ENCODE data around the gene EDNRB.

EDNRB gene

DNA sequence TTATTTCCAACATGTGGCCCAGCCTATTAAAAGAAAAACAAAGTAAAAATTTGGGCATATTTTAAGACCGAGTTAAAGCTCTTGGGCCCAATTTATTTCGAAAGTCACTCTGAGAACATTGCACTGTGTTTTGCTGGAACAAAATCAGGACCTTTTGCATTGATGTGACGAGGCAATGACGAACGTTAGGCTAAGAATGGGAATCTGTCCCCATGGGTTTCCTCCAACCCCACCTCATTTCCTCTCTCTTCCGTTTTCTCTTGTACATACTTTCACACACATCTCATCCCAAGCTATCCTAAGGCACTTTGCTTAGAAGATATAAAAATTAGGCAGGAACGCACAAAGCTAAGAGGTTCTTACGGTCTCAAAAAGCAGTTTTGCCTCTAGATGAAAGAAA is 22.1 kb downstream of the EDNRB start:
- Histone ChIP-seq H3K9me2 (replicated peaks; ENCODE audit: control insufficient read depth, low read length) (no peaks in the 10 kb centered on the region), H3K4me1 (ENCODE audit: control insufficient read depth, low read length) (no peaks in the 10 kb centered on the region), H3K27me3 (ENCODE audit: control insufficient read depth, low read length) (no peaks in the 10 kb centered on the region), H3K27ac (ENCODE audit: low read depth, low read length) (no peak overlapping the region), H3K36me3 (ENCODE audit: control insufficient read depth, low read length) (no peaks in the 10 kb centered on the region), H3F3A (ENCODE audit: control insufficient read depth, insufficient read depth) (no peaks in the 10 kb centered on the region), H3K4me3 (ENCODE audit: low read length) (no peak overlapping the region), H4K20me1 (ENCODE audit: control insufficient read depth, insufficient read depth, low read depth, low read length) (no peaks in the 10 kb centered on the region), H3K4me2 (ENCODE audit: low read length) (no peak overlapping the region), H3K79me2 (ENCODE audit: control insufficient read depth, low read length) (no peaks in the 10 kb centered on the region), H3K9me3 (ENCODE audit: control insufficient read depth, insufficient read depth, low read length) (no peaks in the 10 kb centered on the region)
- no peak for TF ChIP-seq CTCF (IDR thresholded peaks at IDR 0.05; ENCODE audit: low read depth, low read length, poor library complexity, severe bottlenecking)
- no peak for TF ChIP-seq EZH2phosphoT487 (IDR thresholded peaks at IDR 0.05; ENCODE audit: borderline replicate concordance, low read length)

GRCh38 chr13:77894743-77895142 is 23.9 kb downstream of the EDNRB start:
- no peaks in the 10 kb centered on the region for H3K4me1 ChIP-seq (ENCODE audit: control insufficient read depth, low read length)
- no peaks in the 10 kb centered on the region for H3K9me2 ChIP-seq (replicated peaks; ENCODE audit: control insufficient read depth, low read length)
- no peaks in the 10 kb centered on the region for H3K79me2 ChIP-seq (ENCODE audit: control insufficient read depth, low read length)
- H3K4me2 ChIP-seq (ENCODE audit: low read length): no peak overlapping the region
- no peak overlapping the region for H3K4me3 ChIP-seq (ENCODE audit: low read length)
- H3K27me3 ChIP-seq (ENCODE audit: control insufficient read depth, low read length): no peaks in the 10 kb centered on the region
- no peaks in the 10 kb centered on the region for H3K9me3 ChIP-seq (ENCODE audit: control insufficient read depth, insufficient read depth, low read length)
- TF ChIP-seq EZH2phosphoT487 (IDR thresholded peaks at IDR 0.05; ENCODE audit: borderline replicate concordance, low read length) (no peak), CTCF (IDR thresholded peaks at IDR 0.05; ENCODE audit: low read depth, low read length, poor library complexity, severe bottlenecking) (no peak)
- H3F3A ChIP-seq (ENCODE audit: control insufficient read depth, insufficient read depth): no peaks in the 10 kb centered on the region
- H3K36me3 ChIP-seq (ENCODE audit: control insufficient read depth, low read length): no peaks in the 10 kb centered on the region
- H3K27ac ChIP-seq (ENCODE audit: low read depth, low read length): no peak overlapping the region
- H4K20me1 ChIP-seq (ENCODE audit: control insufficient read depth, insufficient read depth, low read depth, low read length): no peaks in the 10 kb centered on the region

DNA sequence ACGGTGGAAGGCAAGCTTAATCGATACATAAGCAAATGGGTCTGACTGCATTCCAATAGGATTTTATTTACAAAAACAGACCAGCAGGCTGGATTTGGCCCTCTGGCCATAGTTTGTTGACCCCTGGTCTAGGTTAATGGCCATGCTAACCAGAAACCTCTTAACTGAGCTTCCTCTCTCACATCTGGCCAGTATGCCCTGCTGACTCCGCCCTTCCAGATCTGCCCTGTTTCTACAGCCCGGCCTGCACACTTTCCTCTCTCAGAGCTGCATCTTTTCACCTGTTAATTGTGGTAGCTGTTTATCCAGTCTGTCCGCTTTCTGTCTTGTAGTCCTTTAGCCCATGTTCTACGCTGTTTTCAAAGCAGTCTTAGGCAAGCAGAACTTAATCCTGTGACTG is 25.6 kb downstream of the EDNRB start:
- H3F3A ChIP-seq (ENCODE audit: control insufficient read depth, insufficient read depth): no peaks in the 10 kb centered on the region
- H3K27ac ChIP-seq (ENCODE audit: low read depth, low read length): no peak overlapping the region
- no peaks in the 10 kb centered on the region for H4K20me1 ChIP-seq (ENCODE audit: control insufficient read depth, insufficient read depth, low read depth, low read length)
- no peaks in the 10 kb centered on the region for H3K9me3 ChIP-seq (ENCODE audit: control insufficient read depth, insufficient read depth, low read length)
- TF ChIP-seq CTCF (IDR thresholded peaks at IDR 0.05; ENCODE audit: low read depth, low read length, poor library complexity, severe bottlenecking): no peak
- no peak for TF ChIP-seq EZH2phosphoT487 (IDR thresholded peaks at IDR 0.05; ENCODE audit: borderline replicate concordance, low read length)
- no peaks in the 10 kb centered on the region for H3K36me3 ChIP-seq (ENCODE audit: control insufficient read depth, low read length)
- no peaks in the 10 kb centered on the region for H3K79me2 ChIP-seq (ENCODE audit: control insufficient read depth, low read length)
- no peaks in the 10 kb centered on the region for H3K27me3 ChIP-seq (ENCODE audit: control insufficient read depth, low read length)
- H3K9me2 ChIP-seq (replicated peaks; ENCODE audit: control insufficient read depth, low read length): no peaks in the 10 kb centered on the region
- no peak overlapping the region for H3K4me3 ChIP-seq (ENCODE audit: low read length)
- H3K4me2 ChIP-seq (ENCODE audit: low read length): no peak overlapping the region
- H3K4me1 ChIP-seq (ENCODE audit: control insufficient read depth, low read length): no peaks in the 10 kb centered on the region

- no peaks in the 10 kb centered on the region for H4K20me1 ChIP-seq (ENCODE audit: control insufficient read depth, insufficient read depth, low read depth, low read length)
- TF ChIP-seq EZH2phosphoT487 (IDR thresholded peaks at IDR 0.05; ENCODE audit: borderline replicate concordance, low read length) (no peak), CTCF (IDR thresholded peaks at IDR 0.05; ENCODE audit: low read depth, low read length, poor library complexity, severe bottlenecking) (no peak)
- no peak overlapping the region for H3K4me2 ChIP-seq (ENCODE audit: low read length)
- no peaks in the 10 kb centered on the region for H3K9me2 ChIP-seq (replicated peaks; ENCODE audit: control insufficient read depth, low read length)
- no peaks in the 10 kb centered on the region for H3K27me3 ChIP-seq (ENCODE audit: control insufficient read depth, low read length)
- no peaks in the 10 kb centered on the region for H3K4me1 ChIP-seq (ENCODE audit: control insufficient read depth, low read length)
- H3K4me3 ChIP-seq (ENCODE audit: low read length): no peak overlapping the region
- H3K27ac ChIP-seq (ENCODE audit: low read depth, low read length): no peak overlapping the region
- no peaks in the 10 kb centered on the region for H3K79me2 ChIP-seq (ENCODE audit: control insufficient read depth, low read length)
- H3K9me3 ChIP-seq (ENCODE audit: control insufficient read depth, insufficient read depth, low read length): no peaks in the 10 kb centered on the region
- H3F3A ChIP-seq (ENCODE audit: control insufficient read depth, insufficient read depth): no peaks in the 10 kb centered on the region
- H3K36me3 ChIP-seq (ENCODE audit: control insufficient read depth, low read length): no peaks in the 10 kb centered on the region
Observed at GRCh38 chr13:77892491-77892890, 26.1 kb downstream of the EDNRB start.
